Fibroblast of lung (primary cell): ENCODE results near the gene COL2A1.

Experiments used
- CTCF ChIP-seq, 2 donors: IDR thresholded peaks in 1 of 2; conservative IDR thresholded peaks in 1 of 2; 1 replicate in 1 of 2; 2 replicates in 1 of 2; pipeline ENCODE4 v1.5.1; 2011 to 2012; ENCODE audit warnings: low read length in 2 of 2, control low read depth in 1 of 2, inconsistent platforms in 1 of 2, low read depth in 1 of 2, mild to moderate bottlenecking in 1 of 2
- EZH2 ChIP-seq: IDR thresholded peaks from 2 replicates; pipeline ENCODE4 v1.5.1; 2012; ENCODE audit warnings: low read length, control low read depth, mild to moderate bottlenecking; ENCODE audit errors: missing control alignments

DNA sequence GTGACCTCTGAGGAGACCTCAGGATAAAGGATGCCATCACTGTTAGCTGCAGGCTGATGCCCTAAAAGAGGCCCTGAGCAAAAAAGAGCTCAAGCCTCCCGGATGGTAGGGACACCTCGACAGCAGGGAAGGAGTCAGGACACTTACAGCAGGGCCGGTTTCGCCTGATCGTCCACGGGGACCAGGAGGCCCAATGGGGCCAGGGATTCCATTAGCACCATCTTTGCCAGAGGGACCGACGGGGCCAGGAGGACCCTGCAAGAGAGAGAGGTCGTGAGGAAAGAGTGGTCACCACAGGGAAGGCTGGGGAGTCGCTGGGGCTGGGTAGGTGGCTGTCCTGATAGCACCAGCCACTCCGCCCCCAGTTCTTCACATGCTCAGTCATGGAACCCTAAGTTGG, 28.5 kb downstream of the COL2A1 start:
- TF ChIP-seq CTCF (conservative IDR thresholded peaks at IDR 0.05 in 1 of 2, IDR thresholded peaks at IDR 0.05 in 1 of 2; ENCODE audit: low read depth in 1 of 2, low read length in 2 of 2) = no peak
- TF ChIP-seq EZH2 = no peak
